ENCODE data around the gene RPL13A.

RPL13A gene

GRCh38 chr19:49475191-49475917, 12.1 kb upstream of the RPL13A start:
- H3K4me3 ChIP-seq (ENCODE audit: low read depth, low read length): peak overlapping the region; percentile 70
- TF ChIP-seq CTCF (IDR thresholded peaks at IDR 0.05; ENCODE audit: low read depth, low read length): no peak

DNA sequence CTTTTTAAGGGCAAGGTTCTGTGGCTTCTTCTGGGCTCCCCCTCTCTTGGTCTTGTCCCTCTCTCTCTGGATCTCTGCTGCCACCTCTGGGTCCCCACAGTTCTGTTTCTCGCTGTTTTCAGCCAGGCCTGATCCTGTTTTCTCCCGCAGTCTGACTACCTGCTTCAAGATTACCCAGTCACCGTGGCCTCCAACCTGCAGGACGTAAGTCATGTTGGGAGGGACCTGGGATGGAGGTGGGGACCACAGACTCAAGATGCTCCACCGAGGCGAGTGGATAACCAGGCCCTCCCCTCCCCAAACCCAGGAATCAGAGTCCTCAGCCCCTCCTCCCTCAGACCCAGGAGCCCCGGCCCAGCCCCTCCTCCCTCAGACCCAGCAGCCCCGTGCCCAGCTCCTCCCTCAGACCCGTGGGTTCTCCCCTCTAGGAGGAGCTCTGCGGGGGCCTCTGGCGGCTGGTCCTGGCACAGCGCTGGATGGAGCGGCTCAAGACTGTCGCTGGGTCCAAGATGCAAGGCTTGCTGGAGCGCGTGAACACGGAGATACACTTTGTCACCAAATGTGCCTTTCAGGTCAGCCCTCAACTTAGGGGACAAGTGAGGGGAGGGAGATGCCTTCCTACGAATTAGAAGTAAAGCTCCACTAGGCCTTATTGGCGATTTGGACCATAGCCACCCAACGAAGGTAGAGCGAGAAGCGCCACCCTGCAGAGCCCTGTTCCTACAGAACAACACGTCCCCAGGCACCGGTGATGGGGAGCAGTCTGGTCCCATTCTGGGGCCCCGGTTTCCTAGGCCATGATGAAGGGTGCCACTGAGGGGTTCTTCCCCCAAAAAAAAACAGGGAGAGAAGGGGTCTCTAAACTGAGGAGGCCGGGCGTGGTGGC, 11.2 kb upstream of the RPL13A start:
- H3K4me3 ChIP-seq (ENCODE audit: low read depth, low read length): no peak overlapping the region
- peak; percentile 49 for TF ChIP-seq CTCF (IDR thresholded peaks at IDR 0.05; ENCODE audit: low read depth, low read length)

- no peak overlapping the region for H3K4me3 ChIP-seq (ENCODE audit: low read depth, low read length)
- no peak for TF ChIP-seq CTCF (IDR thresholded peaks at IDR 0.05; ENCODE audit: low read depth, low read length)
Measured at GRCh38 chr19:49479975-49480628, 7.3 kb upstream of the RPL13A start.

DNA sequence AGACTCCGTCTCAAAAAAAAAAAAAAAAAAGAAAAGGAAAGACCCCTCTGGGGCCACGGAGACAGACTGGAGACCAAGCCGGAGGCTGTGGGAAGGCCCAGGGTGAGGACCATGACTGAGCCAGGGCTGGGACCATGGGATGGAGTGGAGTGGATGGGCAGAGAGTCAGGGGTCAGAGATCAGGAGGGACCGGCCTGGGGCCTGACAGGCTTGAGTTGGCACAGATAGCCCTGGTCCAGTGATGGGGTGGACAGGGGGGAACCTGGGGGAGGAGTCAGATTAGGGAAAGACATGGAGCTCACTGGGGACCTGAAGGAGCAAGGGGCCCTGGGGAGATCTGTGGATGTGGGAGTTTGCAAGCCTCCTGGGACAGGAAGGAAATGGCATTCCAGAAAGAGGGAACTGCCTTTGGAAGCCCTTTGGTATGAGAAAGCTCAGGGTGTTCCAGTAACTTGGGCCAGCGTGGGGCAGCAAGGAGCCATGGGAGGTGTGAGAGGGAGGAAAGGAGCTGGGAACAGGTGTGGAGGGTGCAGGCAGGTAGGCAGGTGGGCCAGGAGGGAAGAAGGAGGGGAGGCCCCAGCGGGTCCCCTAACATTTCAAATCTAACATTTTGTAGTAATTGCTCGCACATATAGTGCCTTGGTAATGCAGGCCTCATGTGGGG, 6.3 kb upstream of the RPL13A start:
- TF ChIP-seq CTCF (IDR thresholded peaks at IDR 0.05; ENCODE audit: low read depth, low read length): no peak
- no peak overlapping the region for H3K4me3 ChIP-seq (ENCODE audit: low read depth, low read length)

- no peak overlapping the region for H3K4me3 ChIP-seq (ENCODE audit: low read depth, low read length)
- TF ChIP-seq CTCF (IDR thresholded peaks at IDR 0.05; ENCODE audit: low read depth, low read length): no peak
Measured at GRCh38 chr19:49486232-49486631, 1.2 kb upstream of the RPL13A start.

DNA sequence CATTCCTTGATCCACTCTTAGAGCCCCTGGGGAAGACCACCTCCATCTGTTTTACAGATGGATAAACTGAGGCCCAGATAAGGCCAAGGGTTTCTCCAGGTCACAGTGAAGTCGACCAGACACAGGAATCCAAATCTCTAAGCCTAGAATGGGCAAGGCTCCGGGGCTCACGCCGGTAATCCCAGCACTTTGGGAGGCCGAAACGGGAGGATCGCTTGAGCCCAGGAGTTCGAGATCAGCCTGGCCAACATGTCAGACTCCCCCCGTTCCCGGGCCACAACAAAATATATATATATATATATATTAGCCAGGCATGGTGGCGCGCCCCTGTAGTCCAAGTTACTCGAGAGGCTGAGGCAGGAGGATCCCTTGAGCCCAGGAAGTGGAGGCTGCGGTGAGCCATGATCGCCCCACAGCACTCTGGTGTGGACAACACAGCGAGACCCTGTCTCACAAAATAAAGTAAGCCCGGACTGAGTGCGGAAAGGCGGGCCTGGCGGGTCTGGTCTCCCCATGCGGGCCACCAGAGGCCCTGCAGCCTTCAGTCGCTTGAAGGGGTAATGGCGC, 615 bp upstream of the RPL13A start:
- no peak for TF ChIP-seq CTCF (IDR thresholded peaks at IDR 0.05; ENCODE audit: low read depth, low read length)
- H3K4me3 ChIP-seq (ENCODE audit: low read depth, low read length): no peak overlapping the region
